ENCODE results near the gene RIMBP3C. TPM values are rescaled to one million over a fixed set of nuclear protein-coding genes. Genes with fewer than 3 reads are reported as not detected.
A peak's percentile ranks its signal among the peaks of the same experiment; 100 is the strongest.

Gene RIMBP3C
- total and polyA plus RNA-seq, 4 experiments from 2014 or later, result 0.49 to 4.9 (median 4.5) TPM; not detected in 1

- H3K27ac ChIP-seq (ENCODE audit: low read depth, low read length), result no peak overlapping the region
- H3K36me3 Mint-ChIP-seq, result peaks cover 40 to 47% of the 10 kb centered on the region in 2 donors
- H3K9me3 ChIP-seq (ENCODE audit: control insufficient read depth in 1 of 2, low read length in 2 of 2), result no peaks in the 10 kb centered on the region
- peak overlapping the region in 1 of 8 donors; percentile 63 for H3K4me3 Mint-ChIP-seq
- H3K4me3 ChIP-seq (ENCODE audit: low read length in 2 of 2), result no peak overlapping the region
- H3K4me1 Mint-ChIP-seq, result peaks cover 34 to 71% (median 52%) of the 10 kb centered on the region in 4 donors
- no peaks in the 10 kb centered on the region for H3K27me3 ChIP-seq (ENCODE audit: insufficient read depth, low read length)
- intact Hi-C loops (cut with micrococcal nuclease), result no loop called here
- ChIA-PET POLR2A (ENCODE audit: partially characterized antibody) (no interaction called here), CTCF (ENCODE audit: partially characterized antibody) (no interaction called here)
- H3K4me1 ChIP-seq (ENCODE audit: insufficient read depth, low read length), result peaks cover 18% of the 10 kb centered on the region
- no peak for DNase-seq
- peak overlapping the region in 6 of 7 donors; percentile 0 to 83 (median 43) for H3K27ac Mint-ChIP-seq
- H3K27me3 Mint-ChIP-seq, result no peaks in the 10 kb centered on the region
- H3K9me3 Mint-ChIP-seq, result peaks cover 0 to 3% (median 0%) of the 10 kb centered on the region in 8 donors
- H3K36me3 ChIP-seq (ENCODE audit: insufficient read depth, low read length), result peaks cover 29% of the 10 kb centered on the region
Measured at GRCh38 chr22:21593406-21594232, 42.4 kb upstream of the RIMBP3C start.

GRCh38 chr22:21592422-21592821, 41.2 kb upstream of the RIMBP3C start:
- Mint-ChIP-seq H3K27me3 (no peaks in the 10 kb centered on the region), H3K9me3 (peaks cover 0 to 3% (median 0%) of the 10 kb centered on the region in 8 donors), H3K4me1 (peaks cover 39 to 77% (median 60%) of the 10 kb centered on the region in 4 donors), H3K4me3 (no peak overlapping the region), H3K36me3 (peaks cover 36 to 54% of the 10 kb centered on the region in 2 donors), H3K27ac (no peak overlapping the region)
- Histone ChIP-seq H3K4me3 (ENCODE audit: low read length in 2 of 2) (no peak overlapping the region), H3K27me3 (ENCODE audit: insufficient read depth, low read length) (no peaks in the 10 kb centered on the region), H3K4me1 (ENCODE audit: insufficient read depth, low read length) (peaks cover 28% of the 10 kb centered on the region), H3K36me3 (ENCODE audit: insufficient read depth, low read length) (peaks cover 29% of the 10 kb centered on the region), H3K27ac (ENCODE audit: low read depth, low read length) (no peak overlapping the region), H3K9me3 (ENCODE audit: control insufficient read depth in 1 of 2, low read length in 2 of 2) (no peaks in the 10 kb centered on the region)
- ChIA-PET POLR2A (ENCODE audit: partially characterized antibody) (no interaction called here), CTCF (ENCODE audit: partially characterized antibody) (no interaction called here)
- DNase-seq, result no peak
- intact Hi-C loops (cut with micrococcal nuclease), result no loop called here

DNA sequence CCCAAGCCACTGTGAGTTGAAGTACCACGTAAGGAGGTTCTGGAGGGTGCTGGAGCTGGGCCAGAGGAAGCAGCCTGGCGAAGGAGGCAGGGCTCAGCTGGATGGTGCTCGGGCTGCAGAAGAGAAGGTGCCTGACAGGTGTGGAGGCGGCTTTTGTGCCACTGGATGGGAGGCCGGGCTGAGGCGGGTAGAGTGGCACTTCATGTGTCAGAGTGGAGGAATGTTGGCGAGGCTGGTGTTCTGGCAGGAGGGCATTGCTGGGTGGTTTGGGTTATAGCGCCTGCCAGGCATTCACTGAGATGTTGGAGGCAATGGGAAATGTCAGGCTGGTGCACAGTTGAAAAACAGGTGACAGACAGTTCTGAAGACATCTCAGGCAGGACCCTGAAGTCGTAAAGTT, 40.4 kb upstream of the RIMBP3C start:
- H3K36me3 ChIP-seq (ENCODE audit: insufficient read depth, low read length), result peaks cover 29% of the 10 kb centered on the region
- peaks cover 35 to 55% of the 10 kb centered on the region in 2 donors for H3K36me3 Mint-ChIP-seq
- peaks cover 0 to 3% (median 0%) of the 10 kb centered on the region in 8 donors for H3K9me3 Mint-ChIP-seq
- peaks cover 35% of the 10 kb centered on the region for H3K4me1 ChIP-seq (ENCODE audit: insufficient read depth, low read length)
- peaks cover 42 to 84% (median 63%) of the 10 kb centered on the region in 4 donors for H3K4me1 Mint-ChIP-seq
- H3K27ac ChIP-seq (ENCODE audit: low read depth, low read length), result no peak overlapping the region
- H3K4me3 ChIP-seq (ENCODE audit: low read length in 2 of 2), result no peak overlapping the region
- no peaks in the 10 kb centered on the region for H3K27me3 ChIP-seq (ENCODE audit: insufficient read depth, low read length)
- no peaks in the 10 kb centered on the region for H3K27me3 Mint-ChIP-seq
- DNase-seq, result no peak
- H3K4me3 Mint-ChIP-seq, result no peak overlapping the region
- ChIA-PET CTCF (ENCODE audit: partially characterized antibody) (no interaction called here), POLR2A (ENCODE audit: partially characterized antibody) (no interaction called here)
- peak overlapping the region in 5 of 7 donors; percentile 10 to 77 (median 30) for H3K27ac Mint-ChIP-seq
- H3K9me3 ChIP-seq (ENCODE audit: control insufficient read depth in 1 of 2, low read length in 2 of 2), result no peaks in the 10 kb centered on the region
- intact Hi-C loops (cut with micrococcal nuclease), result no loop called here

GRCh38 chr22:21590809-21591641, 39.8 kb upstream of the RIMBP3C start:
- CTCF ChIA-PET (ENCODE audit: partially characterized antibody), result no interaction called here
- no peak overlapping the region for H3K4me3 Mint-ChIP-seq
- H3K27ac Mint-ChIP-seq, result peak overlapping the region in 5 of 7 donors; percentile 47 to 77 (median 70)
- Histone ChIP-seq H3K36me3 (ENCODE audit: insufficient read depth, low read length) (peaks cover 29% of the 10 kb centered on the region), H3K27me3 (ENCODE audit: insufficient read depth, low read length) (no peaks in the 10 kb centered on the region), H3K4me1 (ENCODE audit: insufficient read depth, low read length) (peaks cover 41% of the 10 kb centered on the region), H3K9me3 (ENCODE audit: control insufficient read depth in 1 of 2, low read length in 2 of 2) (no peaks in the 10 kb centered on the region), H3K4me3 (ENCODE audit: low read length in 2 of 2) (no peak overlapping the region), H3K27ac (ENCODE audit: low read depth, low read length) (peak overlapping the region; percentile 20)
- peaks cover 32 to 54% of the 10 kb centered on the region in 2 donors for H3K36me3 Mint-ChIP-seq
- H3K27me3 Mint-ChIP-seq, result no peaks in the 10 kb centered on the region
- no peak for DNase-seq
- intact Hi-C loops (cut with micrococcal nuclease), result no loop called here
- H3K4me1 Mint-ChIP-seq, result peaks cover 41 to 87% (median 62%) of the 10 kb centered on the region in 4 donors
- POLR2A ChIA-PET (ENCODE audit: partially characterized antibody), result no interaction called here
- peaks cover 0 to 3% (median 0%) of the 10 kb centered on the region in 8 donors for H3K9me3 Mint-ChIP-seq

DNA sequence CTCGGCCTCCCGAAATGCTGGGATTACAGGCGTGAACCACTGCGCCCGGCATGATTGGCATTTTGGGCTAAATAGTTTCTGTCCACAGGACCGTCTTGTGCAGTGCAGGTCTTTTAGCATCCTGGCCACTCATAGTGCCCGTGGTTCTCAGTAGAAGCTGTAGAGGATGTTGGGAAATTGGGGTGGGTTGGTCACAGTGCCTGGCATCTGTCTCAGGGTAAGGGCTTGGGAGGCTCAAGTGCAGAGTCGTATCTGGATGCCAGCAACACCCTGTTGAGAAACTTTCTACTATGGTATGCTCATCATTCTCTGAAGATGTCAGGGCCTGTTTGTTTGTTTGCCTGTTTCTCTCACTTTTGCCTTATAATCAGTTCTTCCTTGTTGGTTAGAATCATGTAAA, 38.1 kb upstream of the RIMBP3C start:
- peaks cover 48 to 85% (median 63%) of the 10 kb centered on the region in 4 donors for H3K4me1 Mint-ChIP-seq
- H3K36me3 Mint-ChIP-seq, result peaks cover 17 to 44% of the 10 kb centered on the region in 2 donors
- Histone ChIP-seq H3K4me3 (ENCODE audit: low read length in 2 of 2) (no peak overlapping the region), H3K9me3 (ENCODE audit: control insufficient read depth in 1 of 2, low read length in 2 of 2) (no peaks in the 10 kb centered on the region), H3K4me1 (ENCODE audit: insufficient read depth, low read length) (peaks cover 54% of the 10 kb centered on the region), H3K36me3 (ENCODE audit: insufficient read depth, low read length) (peaks cover 18% of the 10 kb centered on the region), H3K27ac (ENCODE audit: low read depth, low read length) (no peak overlapping the region), H3K27me3 (ENCODE audit: insufficient read depth, low read length) (no peaks in the 10 kb centered on the region)
- ChIA-PET POLR2A (ENCODE audit: partially characterized antibody) (no interaction called here), CTCF (ENCODE audit: partially characterized antibody) (interaction anchor here (0.6 kb wide), 1 partner anchor 9 kb away, joined by 3 read pairs; no protein-coding TSS in a partner anchor)
- H3K4me3 Mint-ChIP-seq, result peak overlapping the region in 4 of 8 donors; percentile 6 to 57 (median 42)
- peaks cover 0 to 3% (median 0%) of the 10 kb centered on the region in 8 donors for H3K9me3 Mint-ChIP-seq
- H3K27me3 Mint-ChIP-seq, result no peaks in the 10 kb centered on the region
- intact Hi-C loops (cut with micrococcal nuclease), result no loop called here
- H3K27ac Mint-ChIP-seq, result peak overlapping the region in 6 of 7 donors; percentile 5 to 74 (median 50)
- no peak for DNase-seq

GRCh38 chr22:21587803-21588611, 36.7 kb upstream of the RIMBP3C start:
- peaks cover 3 to 35% of the 10 kb centered on the region in 2 donors for H3K36me3 Mint-ChIP-seq
- Histone ChIP-seq H3K27me3 (ENCODE audit: insufficient read depth, low read length) (no peaks in the 10 kb centered on the region), H3K36me3 (ENCODE audit: insufficient read depth, low read length) (peaks cover 4% of the 10 kb centered on the region), H3K27ac (ENCODE audit: low read depth, low read length) (no peak overlapping the region), H3K4me1 (ENCODE audit: insufficient read depth, low read length) (peaks cover 60% of the 10 kb centered on the region), H3K4me3 (ENCODE audit: low read length in 2 of 2) (no peak overlapping the region), H3K9me3 (ENCODE audit: control insufficient read depth in 1 of 2, low read length in 2 of 2) (no peaks in the 10 kb centered on the region)
- peak overlapping the region; percentile 6 to 93 (median 71) for H3K27ac Mint-ChIP-seq
- no peaks in the 10 kb centered on the region for H3K9me3 Mint-ChIP-seq
- H3K27me3 Mint-ChIP-seq, result no peaks in the 10 kb centered on the region
- intact Hi-C loops (cut with micrococcal nuclease), result no loop called here
- H3K4me1 Mint-ChIP-seq, result peaks cover 42 to 78% (median 56%) of the 10 kb centered on the region in 4 donors
- ChIA-PET CTCF (ENCODE audit: partially characterized antibody) (interaction anchor here (1.3 kb wide), 1 partner anchor 41 kb away, joined by 4 read pairs; the partner anchor contains the start of gene YDJC), POLR2A (ENCODE audit: partially characterized antibody) (no interaction called here)
- DNase-seq, result peak in 2 of 5 donors; percentile 5 to 9
- peak overlapping the region in 7 of 8 donors; percentile 19 to 76 (median 59) for H3K4me3 Mint-ChIP-seq
